Activated B cell treated with CpG ODN at 0.5 μM for 24 hours (primary cell): ENCODE measurements around the gene LRP3. TPM values are rescaled to one million over a fixed set of nuclear protein-coding genes. Genes with fewer than 3 reads are reported as not detected.

Experiments
- ATAC-seq: fragments of 200-7000 bp; cut with Tn5 transposase; one replicate; pipeline ENCODE4 v1.10.0; 2021; ENCODE audit warnings: low read depth, mild to moderate bottlenecking, moderate library complexity
- CTCF ChIA-PET: fragments of 350-600 bp; sonication (Branson Sonifier 250); formaldehyde crosslinking; loops from one replicate; lab custom pipeline; 2021; ENCODE audit warnings: antibody characterized with exemption; lab: Charles Lee
- POLR2A ChIA-PET: fragments of 350-600 bp; sonication (Branson Sonifier 250); formaldehyde crosslinking; loops from one replicate; lab custom pipeline; 2021; ENCODE audit warnings: antibody characterized with exemption; lab: Charles Lee
- DNase-seq: peaks from one replicate; pipeline ENCODE4 v3.0.0; 2022
- H3K27ac Mint-ChIP-seq: one replicate; pipeline ENCODE4 v1.8.0; 2020; ENCODE audit warnings: mixed read lengths
- H3K27me3 Mint-ChIP-seq: one replicate; pipeline ENCODE4 v1.8.0; 2021; ENCODE audit warnings: mixed read lengths
- H3K36me3 Mint-ChIP-seq: one replicate; pipeline ENCODE4 v1.8.0; 2021; ENCODE audit warnings: low read depth, mixed read lengths
- H3K4me1 Mint-ChIP-seq: one replicate; pipeline ENCODE4 v1.8.0; 2021; ENCODE audit warnings: mixed read lengths
- H3K4me3 Mint-ChIP-seq: one replicate; pipeline ENCODE4 v1.8.0; 2020; ENCODE audit warnings: mild to moderate bottlenecking, mixed read lengths
- H3K9me3 Mint-ChIP-seq: one replicate; pipeline ENCODE4 v1.8.0; 2020; ENCODE audit warnings: mixed read lengths
- CTCF ChIP-seq: fragments of 200-600 bp; IDR thresholded peaks from one replicate; pipeline ENCODE4 v1.8.0; 2022; ENCODE audit warnings: antibody characterized with exemption, mild to moderate bottlenecking
- intact Hi-C: fragments of 100-400 bp; cut with micrococcal nuclease; formaldehyde crosslinking; loops from one replicate; pipeline ENCODE4 v1.15.1; 2024
- total RNA-seq: library from RNA; stranded (reverse); gene quantifications from 2 replicates; pipeline ENCODE4 v1.2.3, GENCODE V29; 2022

LRP3 gene
- total RNA-seq, 1 donor from 2014 or later = not detected

- Mint-ChIP-seq H3K27me3 (peaks cover 58% of the 10 kb centered on the region), H3K27ac (no peak within 1 kb of the TSS), H3K4me3 (peak within 1 kb of the TSS; percentile 68), H3K4me1 (peaks cover 11% of the 10 kb centered on the region), H3K36me3 (peaks cover 10% of the 10 kb centered on the region), H3K9me3 (peaks cover 14% of the 10 kb centered on the region)
- CTCF ChIA-PET = no interaction called here
- ATAC-seq (no peak), DNase-seq (no peak)
- intact Hi-C loops = no loop called here
- TF ChIP-seq CTCF = no peak
- POLR2A ChIA-PET = no interaction called here
Measured at GRCh38 chr19:33225458-33225926, 31.4 kb downstream of the LRP3 start, which contains the start of gene SLC7A10. Gene SLC7A10, minus strand, starts transcription at chr19:33225850. Its CDS starts 147 bp downstream, at chr19:33225703.

GRCh38 chr19:33226550-33227241, 32.6 kb downstream of the LRP3 start:
- POLR2A ChIA-PET = no interaction called here
- CTCF ChIA-PET = no interaction called here
- H3K4me1 Mint-ChIP-seq = peaks cover 11% of the 10 kb centered on the region
- H3K36me3 Mint-ChIP-seq = peaks cover 10% of the 10 kb centered on the region
- peaks cover 14% of the 10 kb centered on the region for H3K9me3 Mint-ChIP-seq
- peak overlapping the region; percentile 68 for H3K4me3 Mint-ChIP-seq
- no peak for DNase-seq
- intact Hi-C loops = no loop called here
- H3K27ac Mint-ChIP-seq = no peak overlapping the region
- no peak for TF ChIP-seq CTCF
- ATAC-seq = no peak
- H3K27me3 Mint-ChIP-seq = peaks cover 56% of the 10 kb centered on the region

GRCh38 chr19:33227242-33227650, 33.1 kb downstream of the LRP3 start:
- Mint-ChIP-seq H3K4me1 (peaks cover 11% of the 10 kb centered on the region), H3K4me3 (peak overlapping the region; percentile 52), H3K27ac (no peak overlapping the region), H3K27me3 (peaks cover 56% of the 10 kb centered on the region), H3K36me3 (peaks cover 10% of the 10 kb centered on the region), H3K9me3 (peaks cover 14% of the 10 kb centered on the region)
- CTCF ChIA-PET = no interaction called here
- no peak for DNase-seq
- no peak for ATAC-seq
- intact Hi-C loops = no loop called here
- POLR2A ChIA-PET = no interaction called here
- TF ChIP-seq CTCF = no peak

- POLR2A ChIA-PET = interaction anchor here (0.7 kb wide), 1 partner anchor 50 kb away, joined by 3 read pairs; no protein-coding TSS in a partner anchor
- peaks cover 49% of the 10 kb centered on the region for H3K27me3 Mint-ChIP-seq
Measured at GRCh38 chr19:33227870-33228599, 33.9 kb downstream of the LRP3 start.

More at GRCh38 chr19:33227870-33228599, 33.9 kb downstream of the LRP3 start:
- TF ChIP-seq CTCF = no peak
- ATAC-seq (no peak), DNase-seq (no peak)
- no peak overlapping the region for H3K27ac Mint-ChIP-seq
- peaks cover 14% of the 10 kb centered on the region for H3K9me3 Mint-ChIP-seq
- H3K4me3 Mint-ChIP-seq = no peak overlapping the region
- peaks cover 11% of the 10 kb centered on the region for H3K4me1 Mint-ChIP-seq
- CTCF ChIA-PET = no interaction called here
- intact Hi-C loops = no loop called here
- H3K36me3 Mint-ChIP-seq = peaks cover 10% of the 10 kb centered on the region
